Astrocyte (in vitro differentiated cells and primary cell): ENCODE data around the gene PBXIP1. TPM values are rescaled to one million over a fixed set of nuclear protein-coding genes. Genes with fewer than 3 reads are reported as not detected.

ENCODE experiments used
- DNase-seq: peaks from one replicate; pipeline ENCODE4 v3.0.0-alpha.2; 2010; ENCODE audit warnings: low read depth
- FAIRE-seq: peaks from 2 replicates; lab custom pipeline; 2011; peaks lifted over from hg19 to GRCh38; lab: Jason Lieb, UNC
- H2AFZ ChIP-seq: 2 replicates; pipeline ENCODE4 v1.6.0; 2012; ENCODE audit warnings: low read depth, low read length, inconsistent platforms
- H3K27ac ChIP-seq: 2 replicates; pipeline ENCODE4 v1.5.1; 2011; ENCODE audit warnings: low read depth, low read length, inconsistent platforms
- H3K27me3 ChIP-seq: 2 replicates; pipeline ENCODE4 v1.6.0; 2011; ENCODE audit warnings: low read length, inconsistent platforms; ENCODE audit not compliant: insufficient read depth
- H3K36me3 ChIP-seq: 2 replicates; pipeline ENCODE4 v1.5.1; 2011; ENCODE audit warnings: low read length, inconsistent platforms; ENCODE audit not compliant: insufficient read depth
- H3K4me1 ChIP-seq: 2 replicates; pipeline ENCODE4 v1.5.1; 2011; ENCODE audit warnings: low read length, inconsistent platforms; ENCODE audit not compliant: insufficient read depth
- H3K4me2 ChIP-seq: 2 replicates; pipeline ENCODE4 v1.6.0; 2012; ENCODE audit warnings: low read length, inconsistent platforms
- H3K4me3 ChIP-seq: 2 replicates; pipeline ENCODE4 v1.5.1; 2011; ENCODE audit warnings: low read depth, mild to moderate bottlenecking, low read length, inconsistent platforms; ENCODE audit not compliant: insufficient read depth
- H3K79me2 ChIP-seq: 2 replicates; pipeline ENCODE4 v1.6.0; 2012; ENCODE audit warnings: mild to moderate bottlenecking, low read length, inconsistent platforms; ENCODE audit not compliant: insufficient read depth
- H3K9ac ChIP-seq: 2 replicates; pipeline ENCODE4 v1.6.0; 2012; ENCODE audit warnings: mild to moderate bottlenecking, low read length, inconsistent platforms
- H3K9me3 ChIP-seq: 2 replicates; pipeline ENCODE4 v1.5.1; 2012; ENCODE audit warnings: low read depth, mild to moderate bottlenecking, low read length, inconsistent platforms; ENCODE audit not compliant: insufficient read depth
- H4K20me1 ChIP-seq: 2 replicates; pipeline ENCODE4 v1.6.0; 2012; ENCODE audit warnings: low read length, inconsistent platforms; ENCODE audit not compliant: insufficient read depth
- H3K27ac Mint-ChIP-seq: one replicate; pipeline ENCODE4 v1.8.0; 2021; ENCODE audit warnings: mild to moderate bottlenecking, mixed read lengths; ENCODE audit not compliant: unreplicated experiment
- H3K27me3 Mint-ChIP-seq: one replicate; pipeline ENCODE4 v1.8.0; 2021; ENCODE audit warnings: low read depth, mixed read lengths; ENCODE audit not compliant: unreplicated experiment
- H3K36me3 Mint-ChIP-seq: one replicate; pipeline ENCODE4 v1.8.0; 2021; ENCODE audit warnings: low read depth, mixed read lengths; ENCODE audit not compliant: unreplicated experiment
- H3K4me1 Mint-ChIP-seq: one replicate; pipeline ENCODE4 v1.8.0; 2021; ENCODE audit warnings: low read depth, mixed read lengths; ENCODE audit not compliant: unreplicated experiment
- H3K4me3 Mint-ChIP-seq: one replicate; pipeline ENCODE4 v1.8.0; 2021; ENCODE audit warnings: mild to moderate bottlenecking, moderate library complexity, mixed read lengths; ENCODE audit not compliant: unreplicated experiment
- H3K9me3 Mint-ChIP-seq: one replicate; pipeline ENCODE4 v1.8.0; 2021; ENCODE audit warnings: mild to moderate bottlenecking, mixed read lengths; ENCODE audit not compliant: unreplicated experiment
- EZH2 ChIP-seq: IDR thresholded peaks from 2 replicates; pipeline ENCODE4 v1.6.1; 2012; ENCODE audit warnings: mild to moderate bottlenecking, low read length, inconsistent platforms; ENCODE audit not compliant: insufficient read depth
- microRNA-seq: library from miRNA; unstranded; fragments of <30 nt; microRNA quantifications from one replicate; pipeline ENCODE4 v1.2.0, GENCODE V29; 2020
- total RNA-seq: library from RNA; stranded (reverse); gene quantifications from 2 replicates; pipeline ENCODE4 v1.2.1, GENCODE V29; 2021
- TF ChIP-seq, protein P1 (sequence below): IDR thresholded peaks from 2 replicates; pipeline ENCODE4 v1.5.1; 2011; ENCODE audit warnings: low read depth, mild to moderate bottlenecking, inconsistent platforms, low read length, moderate library complexity; ENCODE audit not compliant: insufficient read depth

The PBXIP1 gene
- total RNA-seq, 1 donor from 2014 or later = 89.2 TPM

DNA sequence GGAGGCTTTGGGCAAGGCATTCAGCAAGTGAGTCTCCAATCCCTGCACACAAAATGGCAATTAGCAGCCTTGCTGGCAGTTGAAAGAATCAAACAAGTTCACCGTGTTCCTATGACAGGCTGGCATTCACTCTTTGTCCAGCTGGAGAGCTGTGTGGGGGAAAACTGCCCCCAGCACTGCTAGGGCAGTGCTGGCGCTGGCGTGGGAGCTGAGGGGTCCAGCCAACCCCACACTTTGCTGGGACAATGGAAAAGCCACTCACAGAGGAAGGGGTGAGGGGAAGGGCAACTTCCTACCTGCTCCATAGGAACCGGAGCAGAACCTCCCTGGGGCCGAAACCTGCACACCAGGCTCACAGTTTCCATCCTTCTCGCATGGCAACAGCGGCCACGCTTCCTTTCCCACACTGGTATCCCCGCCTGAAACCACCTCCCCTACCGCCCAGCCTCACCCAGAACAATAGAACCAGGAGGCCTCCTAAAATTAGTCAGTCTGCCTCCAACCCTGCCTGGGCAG is 59.1 kb downstream of the PBXIP1 start:
- no peak overlapping the region for H3K27ac Mint-ChIP-seq
- H3K4me1 Mint-ChIP-seq = peaks cover 4% of the 10 kb centered on the region
- Histone ChIP-seq H3K79me2 (no peaks in the 10 kb centered on the region), H3K9ac (no peak overlapping the region), H3K4me1 (no peaks in the 10 kb centered on the region), H2AFZ (no peak overlapping the region), H3K27ac (no peak overlapping the region), H3K36me3 (no peaks in the 10 kb centered on the region), H3K4me2 (no peak overlapping the region), H3K27me3 (peaks cover 23% of the 10 kb centered on the region), H3K9me3 (no peaks in the 10 kb centered on the region), H4K20me1 (no peaks in the 10 kb centered on the region), H3K4me3 (no peak overlapping the region)
- DNase-seq (no peak), FAIRE-seq (no peak)
- TF ChIP-seq EZH2 = no peak
- no peaks in the 10 kb centered on the region for H3K36me3 Mint-ChIP-seq
- H3K27me3 Mint-ChIP-seq = peaks cover 11% of the 10 kb centered on the region
- H3K9me3 Mint-ChIP-seq = no peaks in the 10 kb centered on the region
- no peak overlapping the region for H3K4me3 Mint-ChIP-seq

DNA sequence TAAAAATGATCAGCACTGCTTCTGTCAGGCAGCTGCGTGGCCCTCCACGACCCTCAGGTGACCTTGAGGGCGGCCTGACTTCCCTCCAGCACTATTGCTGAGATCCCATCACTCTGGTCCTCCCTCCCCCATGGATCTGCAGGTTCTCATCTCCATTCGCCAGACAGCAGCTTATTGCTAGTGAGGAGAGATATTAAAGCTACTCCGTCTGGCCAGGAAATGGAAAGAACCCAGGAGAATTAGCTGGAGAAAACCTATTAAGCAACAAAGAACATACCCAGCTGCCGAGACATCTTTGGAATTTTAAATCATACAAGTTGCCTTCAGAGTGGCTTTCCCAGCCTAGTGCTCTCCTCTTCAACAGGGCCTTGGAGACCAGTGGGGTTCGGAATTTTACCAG is 60.1 kb downstream of the PBXIP1 start:
- Histone ChIP-seq H3K27ac (no peak overlapping the region), H3K4me3 (no peak overlapping the region), H3K27me3 (peaks cover 23% of the 10 kb centered on the region), H4K20me1 (no peaks in the 10 kb centered on the region), H3K4me1 (no peaks in the 10 kb centered on the region), H2AFZ (no peak overlapping the region), H3K36me3 (no peaks in the 10 kb centered on the region), H3K9me3 (no peaks in the 10 kb centered on the region), H3K4me2 (no peak overlapping the region), H3K79me2 (no peaks in the 10 kb centered on the region), H3K9ac (no peak overlapping the region)
- DNase-seq = no peak
- TF ChIP-seq, protein P1, sequence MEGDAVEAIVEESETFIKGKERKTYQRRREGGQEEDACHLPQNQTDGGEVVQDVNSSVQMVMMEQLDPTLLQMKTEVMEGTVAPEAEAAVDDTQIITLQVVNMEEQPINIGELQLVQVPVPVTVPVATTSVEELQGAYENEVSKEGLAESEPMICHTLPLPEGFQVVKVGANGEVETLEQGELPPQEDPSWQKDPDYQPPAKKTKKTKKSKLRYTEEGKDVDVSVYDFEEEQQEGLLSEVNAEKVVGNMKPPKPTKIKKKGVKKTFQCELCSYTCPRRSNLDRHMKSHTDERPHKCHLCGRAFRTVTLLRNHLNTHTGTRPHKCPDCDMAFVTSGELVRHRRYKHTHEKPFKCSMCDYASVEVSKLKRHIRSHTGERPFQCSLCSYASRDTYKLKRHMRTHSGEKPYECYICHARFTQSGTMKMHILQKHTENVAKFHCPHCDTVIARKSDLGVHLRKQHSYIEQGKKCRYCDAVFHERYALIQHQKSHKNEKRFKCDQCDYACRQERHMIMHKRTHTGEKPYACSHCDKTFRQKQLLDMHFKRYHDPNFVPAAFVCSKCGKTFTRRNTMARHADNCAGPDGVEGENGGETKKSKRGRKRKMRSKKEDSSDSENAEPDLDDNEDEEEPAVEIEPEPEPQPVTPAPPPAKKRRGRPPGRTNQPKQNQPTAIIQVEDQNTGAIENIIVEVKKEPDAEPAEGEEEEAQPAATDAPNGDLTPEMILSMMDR = no peak
- TF ChIP-seq EZH2 = no peak
- no peak overlapping the region for H3K4me3 Mint-ChIP-seq
- no peaks in the 10 kb centered on the region for H3K9me3 Mint-ChIP-seq
- no peak overlapping the region for H3K27ac Mint-ChIP-seq
- peaks cover 11% of the 10 kb centered on the region for H3K27me3 Mint-ChIP-seq
- H3K36me3 Mint-ChIP-seq = no peaks in the 10 kb centered on the region
- FAIRE-seq = no peak
- peaks cover 4% of the 10 kb centered on the region for H3K4me1 Mint-ChIP-seq

Small RNA genes lying within 50 kb of the gene (microRNA-seq; reads per million reads assigned to microRNA genes)
- not detected for gene MIR4258

Other genes starting within 250 kb of the PBXIP1 start
- gene KCNN3, start 85.8 kb downstream of the PBXIP1 start, total RNA-seq = 0.46 and 0.66 TPM in 2 replicates
- 15.5 and 15.6 TPM in 2 replicates for gene PMVK, start 19.4 kb downstream of the PBXIP1 start, total RNA-seq
- 20.0 and 21.8 TPM in 2 replicates for gene PYGO2, start 5.7 kb upstream of the PBXIP1 start, total RNA-seq
- gene SHC1, start 14.6 kb upstream of the PBXIP1 start, total RNA-seq = 391 and 397 TPM in 2 replicates
- 36.5 and 37.9 TPM in 2 replicates for gene CKS1B, start 18.6 kb upstream of the PBXIP1 start, total RNA-seq
- gene FLAD1, start 27.2 kb upstream of the PBXIP1 start, total RNA-seq = 46.6 and 51.5 TPM in 2 replicates
- gene LENEP, start 37.5 kb upstream of the PBXIP1 start, total RNA-seq = 0.99 TPM in 1 of 2 replicates, not detected in the other
- gene ZBTB7B, start 46.7 kb upstream of the PBXIP1 start, total RNA-seq = 46.1 and 47.5 TPM in 2 replicates
- 0.34 and 0.36 TPM in 2 replicates for gene DCST2, start 77.7 kb upstream of the PBXIP1 start, total RNA-seq
- not detected in 2 replicates for gene DCST1, start 77.7 kb upstream of the PBXIP1 start, total RNA-seq
- 66.8 and 68.3 TPM in 2 replicates for gene ADAM15, start 95.2 kb upstream of the PBXIP1 start, total RNA-seq
- gene EFNA4, start 107.6 kb upstream of the PBXIP1 start, total RNA-seq = 11.8 TPM in 2 replicates
- 2.9 and 3.4 TPM in 2 replicates for gene EFNA3, start 122.7 kb upstream of the PBXIP1 start, total RNA-seq
- gene EFNA1, start 171.8 kb upstream of the PBXIP1 start, total RNA-seq = 11.3 and 16.4 TPM in 2 replicates
- gene SLC50A1, start 179.8 kb upstream of the PBXIP1 start, total RNA-seq = 22.8 and 25.4 TPM in 2 replicates
- 31.0 and 36.2 TPM in 2 replicates for gene DPM3, start 184.4 kb upstream of the PBXIP1 start, total RNA-seq
- 161 TPM in 2 replicates for gene KRTCAP2, start 217.2 kb upstream of the PBXIP1 start, total RNA-seq
- 13.2 and 13.6 TPM in 2 replicates for gene TRIM46, start 217.8 kb upstream of the PBXIP1 start, total RNA-seq